NCI-H524 (cell line): ENCODE measurements around the gene FAM161A.

Source experiments
- DNase-seq, 2 experiments: peaks; one replicate each; lab custom pipeline; 2025; lab: John Stamatoyannopoulos, UW

Gene FAM161A

GRCh38 chr2:61786876-61787275 lies 67.0 kb downstream of the FAM161A start:
- DNase-seq: no peak

GRCh38 chr2:61785583-61785982 lies 68.3 kb downstream of the FAM161A start:
- DNase-seq: no peak

GRCh38 chr2:61784643-61785042 lies 69.2 kb downstream of the FAM161A start:
- no peak for DNase-seq

- no peak for DNase-seq
These were observed 77.8 kb downstream of the FAM161A start for GRCh38 chr2:61775956-61776570.
